ENCODE measurements around the gene BLID.

Gene BLID

GRCh38 chr11:122141725-122142124 lies 25.7 kb upstream of the BLID start:
- H3K79me2 ChIP-seq (ENCODE audit: insufficient read depth, low read length) = no peaks in the 10 kb centered on the region
- H2AFZ ChIP-seq (ENCODE audit: low read depth, low read length, severe bottlenecking) = no peak overlapping the region
- no peaks in the 10 kb centered on the region for H3K9me2 ChIP-seq (replicated peaks; ENCODE audit: insufficient read depth, low read length)
- no peaks in the 10 kb centered on the region for H3K9me3 ChIP-seq (ENCODE audit: insufficient read depth, low read length)
- H4K20me1 ChIP-seq (ENCODE audit: low read depth, low read length) = no peaks in the 10 kb centered on the region
- no peak overlapping the region for H3K4me3 ChIP-seq (ENCODE audit: insufficient read depth, low read length, poor library complexity, severe bottlenecking)
- no peak overlapping the region for H3K27ac ChIP-seq (ENCODE audit: low read depth, low read length)
- no peak overlapping the region for H3K9ac ChIP-seq (ENCODE audit: low read length)
- no peak overlapping the region for H3K4me2 ChIP-seq (ENCODE audit: low read depth, low read length, poor library complexity, severe bottlenecking)
- H3K36me3 ChIP-seq (ENCODE audit: low read length) = no peaks in the 10 kb centered on the region
- no peaks in the 10 kb centered on the region for H3K27me3 ChIP-seq (ENCODE audit: low read length)
- no peaks in the 10 kb centered on the region for H3F3A ChIP-seq (ENCODE audit: insufficient read depth)
- TF ChIP-seq CTCF (IDR thresholded peaks at IDR 0.05; ENCODE audit: insufficient read depth, low read length, poor library complexity, severe bottlenecking) = no peak
- no peak for TF ChIP-seq EZH2phosphoT487 (conservative IDR thresholded peaks at IDR 0.05; ENCODE audit: low read length)

GRCh38 chr11:122140500-122140899 lies 24.5 kb upstream of the BLID start:
- no peak overlapping the region for H2AFZ ChIP-seq (ENCODE audit: low read depth, low read length, severe bottlenecking)
- H3K27ac ChIP-seq (ENCODE audit: low read depth, low read length) = no peak overlapping the region
- H3K36me3 ChIP-seq (ENCODE audit: low read length) = no peaks in the 10 kb centered on the region
- H3K9ac ChIP-seq (ENCODE audit: low read length) = no peak overlapping the region
- H3K9me2 ChIP-seq (replicated peaks; ENCODE audit: insufficient read depth, low read length) = no peaks in the 10 kb centered on the region
- H3K27me3 ChIP-seq (ENCODE audit: low read length) = no peaks in the 10 kb centered on the region
- TF ChIP-seq CTCF (IDR thresholded peaks at IDR 0.05; ENCODE audit: insufficient read depth, low read length, poor library complexity, severe bottlenecking) (no peak), EZH2phosphoT487 (conservative IDR thresholded peaks at IDR 0.05; ENCODE audit: low read length) (no peak)
- no peaks in the 10 kb centered on the region for H3K9me3 ChIP-seq (ENCODE audit: insufficient read depth, low read length)
- no peaks in the 10 kb centered on the region for H4K20me1 ChIP-seq (ENCODE audit: low read depth, low read length)
- H3K4me2 ChIP-seq (ENCODE audit: low read depth, low read length, poor library complexity, severe bottlenecking) = no peak overlapping the region
- no peak overlapping the region for H3K4me3 ChIP-seq (ENCODE audit: insufficient read depth, low read length, poor library complexity, severe bottlenecking)
- no peaks in the 10 kb centered on the region for H3F3A ChIP-seq (ENCODE audit: insufficient read depth)
- no peaks in the 10 kb centered on the region for H3K79me2 ChIP-seq (ENCODE audit: insufficient read depth, low read length)

GRCh38 chr11:122139595-122139866 lies 23.5 kb upstream of the BLID start:
- H3K27me3 ChIP-seq (ENCODE audit: low read length) = no peaks in the 10 kb centered on the region
- no peaks in the 10 kb centered on the region for H3F3A ChIP-seq (ENCODE audit: insufficient read depth)
- H3K9me3 ChIP-seq (ENCODE audit: insufficient read depth, low read length) = no peaks in the 10 kb centered on the region
- no peaks in the 10 kb centered on the region for H3K9me2 ChIP-seq (replicated peaks; ENCODE audit: insufficient read depth, low read length)
- H2AFZ ChIP-seq (ENCODE audit: low read depth, low read length, severe bottlenecking) = no peak overlapping the region
- H3K27ac ChIP-seq (ENCODE audit: low read depth, low read length) = no peak overlapping the region
- no peak overlapping the region for H3K4me3 ChIP-seq (ENCODE audit: insufficient read depth, low read length, poor library complexity, severe bottlenecking)
- no peaks in the 10 kb centered on the region for H3K79me2 ChIP-seq (ENCODE audit: insufficient read depth, low read length)
- no peak overlapping the region for H3K9ac ChIP-seq (ENCODE audit: low read length)
- TF ChIP-seq EZH2phosphoT487 (conservative IDR thresholded peaks at IDR 0.05; ENCODE audit: low read length) = no peak
- no peak for TF ChIP-seq CTCF (IDR thresholded peaks at IDR 0.05; ENCODE audit: insufficient read depth, low read length, poor library complexity, severe bottlenecking)
- no peaks in the 10 kb centered on the region for H3K36me3 ChIP-seq (ENCODE audit: low read length)
- no peaks in the 10 kb centered on the region for H4K20me1 ChIP-seq (ENCODE audit: low read depth, low read length)
- no peak overlapping the region for H3K4me2 ChIP-seq (ENCODE audit: low read depth, low read length, poor library complexity, severe bottlenecking)
